GM12878 (cell line): ENCODE results near the gene SHISA4. TPM values are rescaled to one million over a fixed set of nuclear protein-coding genes. Genes with fewer than 3 reads are reported as not detected.

ENCODE experiments used
- ATAC-seq: fragments of 200-7000 bp; cut with Tn5 transposase; 3 replicates; pipeline ENCODE4 v1.9.1; 2020; ENCODE audit warnings: mild to moderate bottlenecking, moderate library complexity
- BruUV-seq: library from RNA; stranded (reverse); fragments of 400-500 nt; replicated peaks from 2 replicates; lab custom pipeline; 2021; lab: Mats Ljungman, UMichigan
- CTCF ChIA-PET: fragments of 300-600 bp; sonication (Branson Sonifier 250); formaldehyde crosslinking; extraction: SDS; loops from one replicate; lab custom pipeline; 2021; ENCODE audit warnings: inconsistent platforms; lab: Yijun Ruan, JAX
- POLR2A ChIA-PET: fragments of 350-600 bp; formaldehyde crosslinking; extraction: SDS; loops from one replicate; lab custom pipeline; 2021; ENCODE audit warnings: inconsistent platforms; lab: Charles Lee
- RAD21 ChIA-PET: fragments of 300-600 bp; sonication (Branson Sonifier 250); formaldehyde crosslinking; loops from one replicate; lab custom pipeline; 2023; ENCODE audit warnings: antibody characterized with exemption; ENCODE audit not compliant: unreplicated experiment; lab: Charles Lee
- SMC1A ChIA-PET: fragments of 300-600 bp; sonication (Branson Sonifier 250); formaldehyde crosslinking; loops from one replicate; lab custom pipeline; 2023; ENCODE audit not compliant: unreplicated experiment, uncharacterized antibody; lab: Charles Lee
- DNase-seq: peaks from one replicate; pipeline ENCODE4 v3.0.0-alpha.2; 2011; ENCODE audit warnings: low read depth, low spot score
- FAIRE-seq: peaks from 3 replicates; lab custom pipeline; 2011; peaks lifted over from hg19 to GRCh38; lab: Jason Lieb, UNC
- H2AFZ ChIP-seq: 2 replicates; pipeline ENCODE4 v1.6.0; 2011; ENCODE audit warnings: low read depth, low read length, control low read depth; ENCODE audit not compliant: control insufficient read depth
- H3K27ac ChIP-seq: 2 replicates; pipeline ENCODE4 v1.5.1; 2011; ENCODE audit warnings: control low read depth; ENCODE audit not compliant: control insufficient read depth, insufficient read depth
- H3K27me3 ChIP-seq, 2 experiments: replicated peaks in 1 of 2; 2 replicates each; pipeline versions ENCODE4 v1.6.0 to v1.6.1; 2011; ENCODE audit warnings: low read length in 1 of 2; ENCODE audit not compliant: control insufficient read depth in 2 of 2, insufficient read depth in 2 of 2
- H3K36me3 ChIP-seq, 2 experiments: 2 replicates each; pipeline ENCODE4 v1.5.1; 2011; ENCODE audit warnings: low read length in 1 of 2; ENCODE audit not compliant: control insufficient read depth in 2 of 2, insufficient read depth in 2 of 2
- H3K4me1 ChIP-seq: 2 replicates; pipeline ENCODE4 v1.6.1; 2011; ENCODE audit warnings: mild to moderate bottlenecking, low read length, moderate library complexity, mixed read lengths; ENCODE audit not compliant: control insufficient read depth, insufficient read depth
- H3K4me2 ChIP-seq: 2 replicates; pipeline ENCODE4 v1.6.0; 2011; ENCODE audit warnings: control low read depth; ENCODE audit not compliant: control insufficient read depth, insufficient read depth
- H3K4me3 ChIP-seq: fragments of 200-600 bp; sonication (generic); 2 replicates; pipeline ENCODE4 v1.5.1; 2016
- H3K79me2 ChIP-seq: 2 replicates; pipeline ENCODE4 v1.6.0; 2011; ENCODE audit warnings: low read length; ENCODE audit not compliant: control insufficient read depth, insufficient read depth
- H3K9ac ChIP-seq: 2 replicates; pipeline ENCODE4 v1.8.0; 2011; ENCODE audit warnings: low read length, control low read depth, mixed read lengths; ENCODE audit not compliant: control insufficient read depth, insufficient read depth
- H3K9me3 ChIP-seq: replicated peaks from 3 replicates; pipeline ENCODE4 v1.5.1; 2011; ENCODE audit warnings: mild to moderate bottlenecking, low read length; ENCODE audit not compliant: control insufficient read depth, insufficient read depth
- H4K20me1 ChIP-seq: 2 replicates; pipeline ENCODE4 v1.6.0; 2011; ENCODE audit not compliant: control insufficient read depth, insufficient read depth
- BHLHE40 ChIP-seq, 2 experiments: fragments of 450-650 bp in 1 of 2; IDR thresholded peaks; 2 replicates each; pipeline ENCODE4 v1.6.1; 2011 to 2017; ENCODE audit warnings: low read depth in 2 of 2, borderline replicate concordance in 1 of 2, improper control_type of control experiment in 1 of 2, low read length in 1 of 2, mild to moderate bottlenecking in 1 of 2
- CBX5 ChIP-seq: sonication (generic); IDR thresholded peaks from 2 replicates; pipeline ENCODE4 v1.6.1; 2016; ENCODE audit warnings: low read depth, moderate library complexity, mild to moderate bottlenecking, inconsistent platforms
- DPF2 ChIP-seq: fragments of 450-650 bp; IDR thresholded peaks from 2 replicates; pipeline ENCODE4 v1.6.1; 2017; ENCODE audit warnings: mild to moderate bottlenecking
- HDGF ChIP-seq: fragments of 450-650 bp; IDR thresholded peaks from 2 replicates; pipeline ENCODE4 v1.6.1; 2016; ENCODE audit warnings: antibody characterized with exemption
- NRF1 ChIP-seq: conservative IDR thresholded peaks from 2 replicates; pipeline ENCODE4 v1.6.1; 2011; ENCODE audit warnings: mild to moderate bottlenecking, low read depth, low read length, improper control_type of control experiment
- RAD21 ChIP-seq: IDR thresholded peaks from 2 replicates; pipeline ENCODE4 v1.6.1; 2011; ENCODE audit warnings: mild to moderate bottlenecking, low read depth, low read length, moderate library complexity; ENCODE audit not compliant: insufficient read depth
- RBBP5 ChIP-seq: fragments of 200-600 bp; sonication (generic); conservative IDR thresholded peaks from 2 replicates; pipeline ENCODE4 v1.6.1; 2016
- RUNX3 ChIP-seq: IDR thresholded peaks from 2 replicates; pipeline ENCODE4 v1.6.1; 2012; ENCODE audit warnings: low read length, inconsistent platforms
- TAF1 ChIP-seq: IDR thresholded peaks from 2 replicates; pipeline ENCODE4 v1.6.1; 2011; ENCODE audit warnings: mild to moderate bottlenecking, low read depth, low read length, borderline replicate concordance
- WRNIP1 ChIP-seq: IDR thresholded peaks from 2 replicates; pipeline ENCODE4 v1.6.1; 2011; ENCODE audit warnings: low read depth, low read length, improper control_type of control experiment, borderline replicate concordance
- ZBED1 ChIP-seq: IDR thresholded peaks from 2 replicates; pipeline ENCODE4 v1.6.1; 2016; ENCODE audit warnings: borderline replicate concordance
- ZNF217 ChIP-seq: fragments of 450-650 bp; IDR thresholded peaks from 2 replicates; pipeline ENCODE4 v1.6.1; 2017; ENCODE audit warnings: antibody characterized with exemption, mild to moderate bottlenecking
- WGBS: methylation state at CpG from one replicate; pipeline ENCODE4 v1.1.6; 2016; ENCODE audit warnings: low lambda C conversion rate; ENCODE audit not compliant: insufficient replicate concordance, insufficient coverage; ENCODE audit errors: missing lambda C conversion rate; 5-methylcytosine and 5-hydroxymethylcytosine counted together
- in situ Hi-C: fragments of 300-500 bp; cut with MboI; formaldehyde crosslinking; loops from 9 replicates; pipeline ENCODE4 v1.14.3; 2018; ENCODE audit warnings: mixed read lengths
- intact Hi-C: fragments of 100-400 bp; cut with micrococcal nuclease; formaldehyde crosslinking; loops from one replicate; pipeline ENCODE4 v1.14.2; 2022; ENCODE audit not compliant: unreplicated experiment
- polyA plus RNA-seq, 11 experiments: library from polyadenylated mRNA; depleted of rRNA in 4 of 11; unstranded in 6 of 11; stranded (reverse) in 5 of 11; fragments of >200 nt; fragmentation: Nextera tagmentation in 4 of 11; fragmentation: Illumina TruSeq in 1 of 11; extraction: Ambion mirVana in 4 of 11; extraction: Trizol in 1 of 11; gene quantifications; 1 replicate in 1 of 11; 2 replicates in 10 of 11; pipeline versions ENCODE4 v1.2.1 to v1.2.3, GENCODE V29; 2011 to 2016; ENCODE audit warnings: inconsistent platforms in 2 of 11, missing spikeins in 2 of 11, low read depth in 1 of 11
- total RNA-seq, 4 experiments: library from RNA; depleted of rRNA in 3 of 4; stranded (reverse); fragments of >200 nt in 3 of 4; fragmentation: Illumina TruSeq in 1 of 4; extraction: Trizol in 1 of 4; gene quantifications; 2 replicates each; pipeline versions ENCODE4 v1.2.1 to v1.2.3, GENCODE V29; 2013 to 2021
- TF ChIP-seq, protein P1 (sequence below): fragments of 450-650 bp; IDR thresholded peaks from 2 replicates; pipeline ENCODE4 v1.6.1; 2017; ENCODE audit warnings: borderline replicate concordance
- TF ChIP-seq, protein P2 (sequence below): fragments of 450-650 bp; IDR thresholded peaks from 2 replicates; pipeline ENCODE4 v1.6.1; 2017; ENCODE audit warnings: low read depth, mild to moderate bottlenecking, moderate library complexity
- TF ChIP-seq, protein P3 (sequence below): IDR thresholded peaks from 2 replicates; pipeline ENCODE4 v1.6.1; 2011; ENCODE audit warnings: low read depth, low read length, improper control_type of control experiment, borderline replicate concordance
- TF ChIP-seq, protein P4 (sequence below): fragments of 450-650 bp; IDR thresholded peaks from 2 replicates; pipeline ENCODE4 v1.6.1; 2018; ENCODE audit warnings: mild to moderate bottlenecking, low read depth, moderate library complexity; ENCODE audit not compliant: partially characterized antibody
- TF ChIP-seq, protein P5 (sequence below): IDR thresholded peaks from 2 replicates; pipeline ENCODE4 v1.6.1; 2012; ENCODE audit warnings: low read depth, low read length, improper control_type of control experiment

SHISA4 gene
- total and polyA plus RNA-seq, 10 of the 15 experiments (the other 5 are each of a cell fraction or from before 2014, with no cell fraction given) = 0.07 TPM; not detected in 8

DNA sequence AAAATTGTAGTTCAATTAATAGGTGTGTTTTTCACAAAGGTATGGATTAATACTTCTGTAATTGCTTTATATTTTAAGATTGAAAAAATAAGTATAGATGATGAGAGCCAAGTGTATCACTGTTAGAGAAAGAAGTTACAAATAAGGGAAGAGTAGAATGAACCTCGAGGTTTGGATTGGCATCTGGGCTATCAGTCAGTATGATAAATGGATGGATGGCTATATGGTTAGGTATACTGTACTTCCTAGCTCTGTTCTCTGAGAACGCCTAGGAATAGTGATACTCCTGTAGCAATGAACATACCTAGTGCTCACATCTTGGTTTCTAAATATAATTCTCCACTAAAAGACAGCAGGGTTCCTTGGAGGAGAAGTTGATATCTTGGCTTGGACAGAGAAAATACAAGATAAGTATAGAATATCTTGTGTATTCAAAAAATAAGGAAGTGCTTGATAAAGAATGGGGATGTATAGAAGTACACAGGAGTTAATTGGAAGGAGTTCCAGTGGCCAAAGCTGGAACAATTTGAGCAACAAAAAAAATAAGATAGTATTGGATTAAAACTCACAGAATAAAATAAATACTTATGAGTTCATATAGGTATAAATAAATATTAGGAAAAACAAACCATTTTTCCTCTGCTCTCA, 47.3 kb upstream of the SHISA4 start:
- H2AFZ ChIP-seq = no peak overlapping the region
- peaks cover 70% of the 10 kb centered on the region for H3K79me2 ChIP-seq
- no peak for FAIRE-seq
- H3K4me3 ChIP-seq = no peak overlapping the region
- H3K36me3 ChIP-seq = peaks cover 0 to 11% of the 10 kb centered on the region in 2 experiments; a peak in 2 of 4 replicates
- intact Hi-C loops = no loop called here
- POLR2A ChIA-PET = no interaction called here
- ATAC-seq = no peak
- no peaks in the 10 kb centered on the region for H3K27me3 ChIP-seq
- CTCF ChIA-PET = interaction anchor here (0.8 to 3.4 kb wide), 5 partner anchors 11 to 73 kb away, joined by 3 to 16 read pairs (median 5); no protein-coding TSS in a partner anchor
- H3K9ac ChIP-seq = no peak overlapping the region
- BruUV-seq = no TSS peak
- SMC1A ChIA-PET = interaction anchor here (0.8 to 2.0 kb wide), 2 partner anchors 12 to 124 kb away, joined by 3 to 7 read pairs; no protein-coding TSS in a partner anchor
- WGBS = 79% methylated on average over 2 of the region's 2 CpGs
- RAD21 ChIA-PET = no interaction called here
- H3K4me1 ChIP-seq = no peaks in the 10 kb centered on the region
- no peak for DNase-seq
- in situ Hi-C loops = no loop called here
- H3K4me2 ChIP-seq = no peak overlapping the region
- H4K20me1 ChIP-seq = no peaks in the 10 kb centered on the region
- H3K27ac ChIP-seq = no peak overlapping the region
- H3K9me3 ChIP-seq = no peaks in the 10 kb centered on the region
- TF ChIP-seq TAF1 (no peak), RAD21 (no peak), BHLHE40 (IDR thresholded peaks at IDR 0.05; ENCODE audit: borderline replicate concordance in 1 of 2, low read depth in 2 of 2, low read length in 1 of 2) (no peak), HDGF (no peak), RUNX3 (no peak), DPF2 (no peak), CBX5 (no peak), RBBP5 (no peak), ZNF217 (no peak), ZBED1 (no peak), WRNIP1 (no peak), NRF1 (no peak)
- TF ChIP-seq, protein P1, sequence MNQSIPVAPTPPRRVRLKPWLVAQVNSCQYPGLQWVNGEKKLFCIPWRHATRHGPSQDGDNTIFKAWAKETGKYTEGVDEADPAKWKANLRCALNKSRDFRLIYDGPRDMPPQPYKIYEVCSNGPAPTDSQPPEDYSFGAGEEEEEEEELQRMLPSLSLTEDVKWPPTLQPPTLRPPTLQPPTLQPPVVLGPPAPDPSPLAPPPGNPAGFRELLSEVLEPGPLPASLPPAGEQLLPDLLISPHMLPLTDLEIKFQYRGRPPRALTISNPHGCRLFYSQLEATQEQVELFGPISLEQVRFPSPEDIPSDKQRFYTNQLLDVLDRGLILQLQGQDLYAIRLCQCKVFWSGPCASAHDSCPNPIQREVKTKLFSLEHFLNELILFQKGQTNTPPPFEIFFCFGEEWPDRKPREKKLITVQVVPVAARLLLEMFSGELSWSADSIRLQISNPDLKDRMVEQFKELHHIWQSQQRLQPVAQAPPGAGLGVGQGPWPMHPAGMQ = no peak
- TF ChIP-seq, protein P2, sequence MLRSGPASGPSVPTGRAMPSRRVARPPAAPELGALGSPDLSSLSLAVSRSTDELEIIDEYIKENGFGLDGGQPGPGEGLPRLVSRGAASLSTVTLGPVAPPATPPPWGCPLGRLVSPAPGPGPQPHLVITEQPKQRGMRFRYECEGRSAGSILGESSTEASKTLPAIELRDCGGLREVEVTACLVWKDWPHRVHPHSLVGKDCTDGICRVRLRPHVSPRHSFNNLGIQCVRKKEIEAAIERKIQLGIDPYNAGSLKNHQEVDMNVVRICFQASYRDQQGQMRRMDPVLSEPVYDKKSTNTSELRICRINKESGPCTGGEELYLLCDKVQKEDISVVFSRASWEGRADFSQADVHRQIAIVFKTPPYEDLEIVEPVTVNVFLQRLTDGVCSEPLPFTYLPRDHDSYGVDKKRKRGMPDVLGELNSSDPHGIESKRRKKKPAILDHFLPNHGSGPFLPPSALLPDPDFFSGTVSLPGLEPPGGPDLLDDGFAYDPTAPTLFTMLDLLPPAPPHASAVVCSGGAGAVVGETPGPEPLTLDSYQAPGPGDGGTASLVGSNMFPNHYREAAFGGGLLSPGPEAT = no peak
- TF ChIP-seq, protein P3, sequence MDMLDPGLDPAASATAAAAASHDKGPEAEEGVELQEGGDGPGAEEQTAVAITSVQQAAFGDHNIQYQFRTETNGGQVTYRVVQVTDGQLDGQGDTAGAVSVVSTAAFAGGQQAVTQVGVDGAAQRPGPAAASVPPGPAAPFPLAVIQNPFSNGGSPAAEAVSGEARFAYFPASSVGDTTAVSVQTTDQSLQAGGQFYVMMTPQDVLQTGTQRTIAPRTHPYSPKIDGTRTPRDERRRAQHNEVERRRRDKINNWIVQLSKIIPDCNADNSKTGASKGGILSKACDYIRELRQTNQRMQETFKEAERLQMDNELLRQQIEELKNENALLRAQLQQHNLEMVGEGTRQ = no peak
- TF ChIP-seq, protein P4, sequence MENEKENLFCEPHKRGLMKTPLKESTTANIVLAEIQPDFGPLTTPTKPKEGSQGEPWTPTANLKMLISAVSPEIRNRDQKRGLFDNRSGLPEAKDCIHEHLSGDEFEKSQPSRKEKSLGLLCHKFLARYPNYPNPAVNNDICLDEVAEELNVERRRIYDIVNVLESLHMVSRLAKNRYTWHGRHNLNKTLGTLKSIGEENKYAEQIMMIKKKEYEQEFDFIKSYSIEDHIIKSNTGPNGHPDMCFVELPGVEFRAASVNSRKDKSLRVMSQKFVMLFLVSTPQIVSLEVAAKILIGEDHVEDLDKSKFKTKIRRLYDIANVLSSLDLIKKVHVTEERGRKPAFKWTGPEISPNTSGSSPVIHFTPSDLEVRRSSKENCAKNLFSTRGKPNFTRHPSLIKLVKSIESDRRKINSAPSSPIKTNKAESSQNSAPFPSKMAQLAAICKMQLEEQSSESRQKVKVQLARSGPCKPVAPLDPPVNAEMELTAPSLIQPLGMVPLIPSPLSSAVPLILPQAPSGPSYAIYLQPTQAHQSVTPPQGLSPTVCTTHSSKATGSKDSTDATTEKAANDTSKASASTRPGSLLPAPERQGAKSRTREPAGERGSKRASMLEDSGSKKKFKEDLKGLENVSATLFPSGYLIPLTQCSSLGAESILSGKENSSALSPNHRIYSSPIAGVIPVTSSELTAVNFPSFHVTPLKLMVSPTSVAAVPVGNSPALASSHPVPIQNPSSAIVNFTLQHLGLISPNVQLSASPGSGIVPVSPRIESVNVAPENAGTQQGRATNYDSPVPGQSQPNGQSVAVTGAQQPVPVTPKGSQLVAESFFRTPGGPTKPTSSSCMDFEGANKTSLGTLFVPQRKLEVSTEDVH = no peak
- TF ChIP-seq, protein P5, sequence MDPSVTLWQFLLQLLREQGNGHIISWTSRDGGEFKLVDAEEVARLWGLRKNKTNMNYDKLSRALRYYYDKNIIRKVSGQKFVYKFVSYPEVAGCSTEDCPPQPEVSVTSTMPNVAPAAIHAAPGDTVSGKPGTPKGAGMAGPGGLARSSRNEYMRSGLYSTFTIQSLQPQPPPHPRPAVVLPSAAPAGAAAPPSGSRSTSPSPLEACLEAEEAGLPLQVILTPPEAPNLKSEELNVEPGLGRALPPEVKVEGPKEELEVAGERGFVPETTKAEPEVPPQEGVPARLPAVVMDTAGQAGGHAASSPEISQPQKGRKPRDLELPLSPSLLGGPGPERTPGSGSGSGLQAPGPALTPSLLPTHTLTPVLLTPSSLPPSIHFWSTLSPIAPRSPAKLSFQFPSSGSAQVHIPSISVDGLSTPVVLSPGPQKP = no peak
